UCSD-AML1 (cell line): ENCODE measurements around the gene INPP5A.
"Not testable (repeated sequence)": the region's sequence is repeated elsewhere in the genome, so short reads cannot be mapped to it uniquely, and the experiment has no call there.

Experiments
- DNase-seq: peaks from one replicate; lab custom pipeline; 2025; ENCODE audit not compliant: unreplicated experiment; lab: John Stamatoyannopoulos, UW

INPP5A gene

DNA sequence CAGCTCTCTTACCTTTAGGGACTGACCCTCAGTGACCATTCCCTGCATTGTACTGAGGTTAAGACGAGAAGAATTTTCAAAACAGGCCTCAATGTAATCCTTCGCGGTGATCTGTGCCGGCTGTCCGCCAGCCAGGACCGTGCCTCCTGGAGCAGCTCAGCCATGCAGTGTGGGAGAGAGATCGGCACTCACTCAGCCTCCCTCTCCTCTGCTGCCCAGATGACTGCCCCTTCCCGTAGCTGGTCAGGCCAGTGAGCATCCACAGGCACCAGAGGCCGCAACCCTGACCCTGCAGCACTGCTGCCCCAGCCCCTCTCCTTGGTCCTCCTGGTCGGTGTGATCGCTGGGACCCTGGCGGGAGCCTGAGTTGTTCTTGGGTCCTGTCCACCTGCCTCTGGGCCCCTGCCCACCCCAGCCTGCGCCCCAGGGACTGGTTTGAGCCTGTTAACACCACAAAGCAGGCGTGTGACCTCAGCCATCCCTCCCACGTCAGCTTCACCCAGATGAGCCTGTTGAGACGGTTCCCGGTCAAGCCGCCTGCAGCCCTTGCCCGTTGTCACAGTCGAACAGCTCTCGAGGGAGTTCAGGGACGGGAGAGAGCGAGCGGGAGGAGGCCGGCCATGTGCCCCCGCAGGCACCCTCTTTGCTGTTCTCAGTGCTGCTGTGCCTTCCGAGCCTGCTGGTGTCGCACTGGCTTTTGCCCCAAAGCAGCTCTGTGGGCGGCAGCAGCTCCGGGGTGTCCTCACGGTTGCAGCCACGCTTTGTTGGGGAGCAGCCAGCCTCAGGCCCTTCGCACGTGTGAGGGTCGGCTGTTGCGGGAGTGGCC, 211.2 kb downstream of the INPP5A start:
- no peak for DNase-seq

DNA sequence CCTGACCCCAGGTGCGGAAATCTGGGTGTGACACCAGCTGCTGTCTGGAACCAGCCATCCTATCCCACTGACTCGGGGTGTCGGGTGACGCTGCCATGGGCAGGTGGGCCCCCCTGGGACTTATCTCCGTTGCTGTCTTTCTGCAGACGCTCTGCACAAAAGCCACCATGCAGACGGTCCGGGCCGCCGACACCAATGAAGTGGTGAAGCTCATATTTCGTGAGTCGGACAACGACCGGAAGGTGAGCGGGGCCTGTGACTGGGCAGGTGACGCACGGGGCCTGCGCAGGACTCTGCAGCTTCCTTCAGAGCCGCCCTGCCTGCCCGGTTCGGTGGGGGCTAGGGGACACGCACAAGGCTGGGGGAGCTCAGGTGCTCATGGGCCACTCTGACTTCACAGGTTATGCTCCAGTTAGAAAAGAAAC, 211.8 kb downstream of the INPP5A start:
- DNase-seq, result no peak

DNA sequence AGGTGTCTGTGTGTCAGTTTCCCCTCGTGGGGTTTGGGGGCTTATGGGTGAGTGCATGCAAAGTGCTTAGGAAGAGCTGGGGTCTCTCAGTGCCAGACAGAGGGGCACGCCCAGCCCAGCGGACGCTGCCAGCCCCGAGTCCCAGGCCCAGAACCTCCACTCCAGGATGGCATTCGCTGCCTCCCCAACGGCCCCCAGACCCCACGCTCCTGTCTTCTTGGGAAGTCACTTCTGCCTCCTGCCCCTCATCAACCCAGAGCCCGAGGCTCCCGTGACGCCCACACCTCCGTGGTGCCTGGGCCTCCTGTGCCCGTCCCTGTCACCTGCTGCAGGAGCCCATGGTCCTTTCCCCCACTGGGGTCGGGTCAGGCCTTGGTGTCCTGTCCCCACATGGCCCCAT, 213.3 kb downstream of the INPP5A start:
- no peak for DNase-seq

DNA sequence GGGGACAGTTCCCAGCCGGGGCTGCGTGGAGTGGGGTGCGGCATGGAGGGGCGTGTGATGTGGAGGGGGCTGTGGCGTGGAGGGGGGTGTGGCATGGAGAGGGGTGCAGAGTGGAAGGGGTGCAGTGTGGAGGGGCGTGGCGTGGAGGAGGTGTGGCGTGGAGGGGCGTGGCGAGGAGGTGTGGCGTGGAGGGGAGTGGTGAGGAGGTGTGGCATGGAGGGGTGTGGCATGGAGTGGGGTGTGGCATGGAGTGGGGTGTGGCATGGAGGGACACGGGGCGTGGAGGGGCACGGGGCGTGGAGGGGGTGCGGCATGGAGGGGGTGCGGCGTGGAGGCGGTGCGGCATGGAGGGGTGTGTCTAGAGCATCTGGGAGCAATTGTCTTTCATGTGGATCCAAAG, 214.8 kb downstream of the INPP5A start:
- DNase-seq, result no peak

DNA sequence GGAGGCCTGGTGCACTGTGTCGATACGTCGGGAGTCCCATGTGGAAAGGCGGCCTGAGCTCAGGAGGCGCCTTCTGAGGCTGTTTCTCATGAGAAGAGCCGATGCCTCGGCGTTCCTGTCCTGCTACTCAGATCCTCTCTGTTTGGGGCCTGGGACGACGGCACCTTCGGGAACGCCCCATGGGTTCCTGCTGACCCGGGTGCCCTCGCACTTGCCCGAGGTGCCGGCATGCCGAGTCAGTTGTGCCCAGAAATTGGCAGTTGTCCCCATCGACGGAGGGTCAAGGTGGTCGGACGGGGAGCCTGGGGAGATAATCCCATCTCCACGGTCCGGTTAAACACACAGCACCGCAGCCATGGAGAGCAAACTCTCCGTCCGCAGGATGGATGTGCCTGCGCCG, 215.4 kb downstream of the INPP5A start:
- no peak for DNase-seq

DNA sequence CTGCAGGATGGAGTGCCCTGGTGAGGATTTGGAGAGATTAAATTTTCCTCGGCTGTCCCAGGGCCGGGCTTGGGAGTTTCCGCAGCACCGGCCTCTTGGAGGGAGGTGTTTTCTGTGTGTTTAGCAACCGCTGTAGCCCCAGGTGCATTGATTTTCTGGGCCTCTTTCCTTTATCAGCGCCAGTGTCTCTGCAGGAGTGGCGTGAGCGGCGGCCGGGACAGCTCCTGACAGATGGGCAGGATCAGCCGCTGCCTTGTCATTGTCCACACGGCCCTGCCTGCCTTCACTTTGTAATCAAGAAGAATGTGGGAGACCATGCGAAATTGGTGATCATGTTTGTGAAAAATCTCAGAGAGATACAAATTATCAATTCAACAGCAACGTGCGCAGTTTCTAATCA, 216.0 kb downstream of the INPP5A start:
- DNase-seq, result no peak

DNA sequence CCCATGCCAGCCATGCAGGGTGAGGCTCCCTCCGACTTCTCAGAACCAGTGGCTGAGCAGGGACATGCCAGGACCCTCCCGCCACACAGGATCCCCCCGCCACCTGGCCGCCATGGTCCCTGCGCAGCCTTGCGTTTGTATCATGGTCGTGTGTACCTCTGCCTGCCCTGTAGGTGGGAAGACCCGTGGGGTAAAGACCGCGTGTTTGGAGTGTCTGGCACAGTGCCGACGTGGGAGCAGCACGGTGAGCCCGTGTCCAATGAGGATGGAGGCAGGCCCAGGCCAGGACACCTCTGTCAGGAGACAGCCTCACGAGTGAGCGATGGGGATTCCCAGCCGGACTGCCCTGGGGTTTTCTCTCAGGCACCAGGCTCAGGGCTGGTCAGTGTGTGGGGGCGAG, 216.5 kb downstream of the INPP5A start:
- DNase-seq, result no peak

DNA sequence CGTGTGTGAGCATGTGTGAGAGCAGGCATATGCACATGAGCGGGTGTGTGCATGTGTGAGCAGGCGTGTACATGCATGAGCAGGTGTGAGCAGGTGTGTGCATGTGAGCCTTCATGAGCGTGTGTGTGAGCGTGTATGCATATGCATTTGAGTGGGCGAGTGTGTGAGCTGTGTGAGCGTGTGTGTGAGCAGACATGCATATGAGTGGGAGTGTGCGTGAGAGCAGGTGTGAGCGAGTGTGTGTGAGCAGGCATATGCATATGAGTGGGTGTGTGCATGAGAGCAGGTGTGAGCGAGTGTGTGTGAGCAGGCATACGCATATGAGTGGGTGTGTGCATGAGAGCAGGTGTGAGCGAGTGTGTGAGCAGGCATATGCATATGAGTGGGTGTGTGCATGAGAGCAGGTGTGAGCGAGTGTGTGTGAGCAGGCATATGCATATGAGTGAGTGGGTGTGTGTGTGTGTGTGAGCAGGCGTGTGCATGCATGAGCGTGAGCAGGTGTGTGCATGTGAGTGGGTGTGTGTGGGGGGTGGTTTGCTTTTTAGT, 217.7 kb downstream of the INPP5A start:
- no peak for DNase-seq

DNA sequence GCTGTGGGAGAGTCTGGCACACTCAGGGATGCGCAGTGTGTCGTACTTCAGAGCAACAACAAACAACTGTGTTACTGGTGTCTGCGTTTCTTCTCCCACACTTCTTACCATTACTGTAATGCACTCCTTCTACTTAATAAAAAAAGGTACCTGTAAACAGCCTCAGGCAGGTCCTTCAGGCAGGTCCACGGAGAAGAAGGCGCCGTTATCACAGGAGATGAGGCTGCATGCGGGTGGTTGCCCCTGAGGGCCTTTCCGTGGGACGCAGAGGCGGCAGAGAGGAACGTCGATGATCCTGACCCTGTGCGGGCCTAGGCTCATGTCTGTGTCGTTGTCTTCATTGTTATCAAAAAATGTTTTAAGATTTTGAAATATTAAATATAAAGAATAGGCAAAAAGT, 219.0 kb downstream of the INPP5A start:
- no peak for DNase-seq

DNA sequence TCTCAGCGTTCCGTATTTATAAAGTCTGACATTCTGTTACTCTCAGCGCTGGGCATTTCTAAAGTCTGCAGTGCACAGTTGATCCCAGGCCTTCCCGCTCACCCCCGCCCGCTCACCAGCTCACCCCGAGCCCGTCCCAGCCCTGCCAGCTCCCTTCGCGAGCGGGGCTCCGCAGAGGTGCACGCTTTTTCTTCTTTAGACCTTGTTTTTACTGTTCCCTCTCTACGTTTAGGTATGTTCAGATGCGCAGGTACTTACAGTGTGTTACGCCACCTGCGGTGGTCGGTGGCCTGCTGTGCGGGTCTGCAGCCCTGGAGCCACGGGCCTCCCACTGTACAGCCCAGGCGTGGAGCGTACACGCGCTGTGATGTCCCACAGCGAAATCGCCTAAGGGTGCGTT, 219.6 kb downstream of the INPP5A start:
- no peak for DNase-seq

DNA sequence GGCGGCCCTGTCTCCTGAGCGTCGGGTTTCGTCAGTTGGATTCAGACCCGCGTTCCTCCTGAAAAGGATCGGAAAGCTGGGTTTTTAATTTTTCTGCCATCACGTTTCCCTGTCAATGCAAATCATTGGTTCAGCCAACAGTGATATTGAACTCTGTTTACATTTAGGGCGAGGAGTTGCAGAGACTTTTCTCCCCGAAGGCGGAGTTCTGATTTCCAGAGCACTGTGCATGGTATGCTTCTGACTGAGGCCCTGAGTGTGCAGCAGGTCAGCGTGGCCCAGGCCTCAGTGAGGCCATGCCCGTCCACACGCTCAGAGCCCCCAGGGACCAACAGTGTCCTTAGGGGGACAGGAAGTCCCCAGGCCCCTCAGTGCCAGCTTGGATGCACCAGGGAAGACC, 221.3 kb downstream of the INPP5A start:
- DNase-seq, result no peak

DNA sequence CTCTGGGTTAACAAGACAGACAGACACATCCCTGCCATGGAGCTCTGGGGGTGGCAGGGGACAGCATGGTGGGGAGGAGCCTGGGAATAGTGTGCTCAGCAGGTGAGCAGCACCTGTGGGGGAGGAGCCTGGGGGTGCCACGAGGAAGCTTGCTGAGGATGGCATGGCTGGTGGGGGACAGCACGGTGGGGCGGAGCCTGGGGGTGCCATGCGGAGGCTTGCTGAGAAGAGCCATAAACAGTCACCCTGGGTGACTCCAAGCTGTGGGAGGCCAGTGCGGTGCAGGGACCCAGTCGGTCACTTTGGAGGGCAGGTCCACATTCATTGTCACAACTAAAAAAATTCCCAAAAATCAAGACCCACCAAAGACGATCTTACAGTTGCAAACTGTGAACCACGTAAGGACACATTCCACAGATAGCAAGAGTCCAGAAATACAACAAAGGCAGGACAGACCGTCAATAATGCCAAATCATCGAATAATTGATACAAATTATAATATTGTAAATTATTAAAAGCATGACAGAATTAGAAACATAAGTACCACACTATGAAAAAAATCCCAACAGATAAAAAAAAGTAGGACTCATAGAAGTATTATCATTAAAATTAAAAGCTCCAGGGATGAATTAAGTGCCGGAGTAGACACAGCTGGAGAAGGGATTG, 223.9 kb downstream of the INPP5A start:
- DNase-seq, result no peak

DNA sequence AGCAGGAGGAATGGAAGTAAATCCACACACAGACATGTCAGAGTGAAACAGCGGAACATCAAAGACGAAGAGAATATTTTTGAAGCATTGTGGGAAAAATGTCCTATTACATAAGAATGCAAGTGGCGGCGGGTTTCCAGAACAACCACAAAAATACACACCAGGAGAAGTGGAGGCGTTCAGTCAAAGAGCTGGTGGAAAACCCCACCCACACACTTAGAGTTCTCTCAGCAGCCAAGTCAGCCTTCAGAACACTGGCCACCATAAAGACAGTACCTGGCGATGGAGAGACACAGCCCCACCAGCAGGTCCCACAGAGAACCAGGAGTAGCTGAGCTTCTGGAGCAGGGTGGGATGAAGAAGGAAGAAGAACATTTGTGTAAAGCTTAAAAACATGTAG, 224.7 kb downstream of the INPP5A start:
- DNase-seq, result no peak

DNA sequence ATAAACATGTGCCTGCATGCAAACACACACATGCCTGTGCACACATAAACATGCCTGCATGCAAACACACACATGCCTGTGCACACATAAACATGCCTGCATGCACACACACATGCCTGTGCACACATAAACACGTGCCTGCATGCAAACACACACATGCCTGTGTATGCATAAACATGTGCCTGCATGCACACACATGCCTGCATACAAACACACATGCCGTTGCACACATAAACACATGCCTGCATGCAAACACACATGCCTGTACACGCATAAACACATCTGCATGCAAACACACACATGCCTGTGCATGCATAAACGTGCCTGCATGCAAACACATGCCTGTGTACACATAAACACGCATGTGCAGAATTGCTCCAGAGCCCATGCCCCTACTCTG, 226.0 kb downstream of the INPP5A start:
- no peak for DNase-seq

DNA sequence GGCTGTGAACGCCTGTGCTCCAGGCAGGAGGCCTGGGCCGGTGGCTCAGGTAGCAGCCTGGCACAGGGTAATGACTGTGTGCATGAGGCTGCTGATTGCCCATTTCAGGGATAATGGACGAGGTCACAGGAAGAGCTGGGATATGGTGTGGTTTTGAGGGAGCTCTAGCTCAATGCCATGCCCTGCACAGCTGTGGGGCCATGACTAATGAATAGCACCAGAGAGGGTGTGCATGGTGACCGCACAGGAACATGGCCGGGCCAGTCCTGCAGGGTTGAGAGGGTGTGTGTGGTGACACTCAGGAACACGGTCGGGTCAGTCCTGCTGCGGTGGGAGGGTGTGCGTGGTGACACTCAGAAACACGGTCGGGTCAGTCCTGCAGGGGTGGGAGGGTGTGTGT, 226.5 kb downstream of the INPP5A start:
- no peak for DNase-seq

DNA sequence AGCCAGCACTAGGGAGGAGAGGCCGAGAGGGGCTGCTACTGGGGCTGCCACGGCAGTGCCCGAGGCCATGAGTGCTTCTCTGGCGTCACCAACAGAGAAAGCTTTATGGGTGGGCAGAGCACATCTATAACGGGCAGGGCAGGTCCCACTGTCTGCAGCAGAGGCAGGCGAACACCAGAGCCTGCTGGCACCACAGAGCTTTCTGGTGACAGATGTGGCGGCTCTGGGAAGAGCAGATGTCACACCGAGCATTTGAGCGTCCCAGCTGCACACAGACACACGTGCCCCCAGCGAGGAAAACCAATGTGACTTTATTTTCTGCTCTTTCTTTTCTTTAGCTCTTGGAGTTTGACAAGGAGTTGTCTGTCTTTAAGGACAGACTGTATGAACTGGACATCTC, 227.8 kb downstream of the INPP5A start:
- no peak for DNase-seq

DNA sequence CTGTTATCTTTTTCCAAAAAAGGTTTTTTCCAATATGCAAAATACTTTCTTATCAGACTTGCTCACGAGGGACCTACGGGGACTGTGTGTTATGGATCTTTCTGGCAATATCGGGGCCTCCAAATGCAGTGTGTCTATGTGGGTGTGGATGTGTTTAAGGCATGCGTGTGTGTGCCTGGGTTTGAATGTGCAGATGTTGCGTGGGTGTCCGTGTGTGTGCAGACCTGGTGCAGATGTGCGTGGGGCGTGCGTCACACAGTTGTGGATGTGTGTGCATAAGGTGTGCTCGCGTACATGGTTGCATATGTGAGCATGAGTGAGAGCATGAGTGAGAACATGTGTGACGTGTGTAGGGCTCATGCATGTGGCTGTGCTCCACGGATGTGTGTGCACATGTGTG, 228.7 kb downstream of the INPP5A start:
- DNase-seq, result no peak

DNA sequence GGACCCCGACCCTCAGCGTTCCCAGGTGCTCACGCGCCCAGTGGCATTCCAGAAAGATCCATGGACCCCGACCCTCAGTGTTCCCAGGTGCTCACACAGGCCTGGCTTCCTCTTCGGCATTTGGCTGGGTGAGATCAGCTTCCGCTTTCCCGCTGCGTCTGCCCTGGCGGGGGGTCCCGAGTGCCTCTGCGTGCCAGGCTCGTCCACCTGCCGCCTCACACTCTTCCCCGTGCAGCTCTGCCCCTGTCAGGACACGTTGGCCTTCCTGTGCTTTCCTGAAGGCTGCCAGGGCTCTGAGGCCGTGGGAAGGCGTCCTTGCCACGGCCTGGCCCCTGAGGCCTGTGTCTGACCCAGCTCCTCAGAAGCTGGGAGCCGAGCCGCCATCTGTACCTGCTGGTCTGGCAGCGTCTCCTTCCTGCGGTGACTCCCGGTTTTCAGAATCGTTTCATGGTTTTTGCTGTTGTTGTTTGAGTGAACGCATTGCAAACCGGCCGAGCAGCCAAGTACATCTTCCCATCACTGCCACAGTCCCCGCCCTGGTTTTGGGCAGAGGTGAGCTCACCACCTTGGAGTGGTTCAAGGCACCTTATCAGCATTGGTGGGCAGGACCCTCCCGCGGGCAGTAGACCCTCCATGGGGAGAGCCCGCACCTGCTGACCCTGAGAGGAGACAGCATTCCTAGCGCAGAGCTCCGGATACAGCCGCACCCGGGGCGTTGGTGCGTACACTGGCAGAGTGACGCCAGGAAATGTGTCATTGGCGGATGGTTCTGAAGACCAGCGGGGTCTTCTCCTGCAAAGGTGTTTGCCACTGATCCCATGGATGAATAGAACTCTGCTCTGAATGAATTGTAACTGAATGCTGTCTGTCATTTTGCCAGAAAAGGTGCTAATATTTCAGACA, 231.0 kb downstream of the INPP5A start:
- no peak for DNase-seq

DNA sequence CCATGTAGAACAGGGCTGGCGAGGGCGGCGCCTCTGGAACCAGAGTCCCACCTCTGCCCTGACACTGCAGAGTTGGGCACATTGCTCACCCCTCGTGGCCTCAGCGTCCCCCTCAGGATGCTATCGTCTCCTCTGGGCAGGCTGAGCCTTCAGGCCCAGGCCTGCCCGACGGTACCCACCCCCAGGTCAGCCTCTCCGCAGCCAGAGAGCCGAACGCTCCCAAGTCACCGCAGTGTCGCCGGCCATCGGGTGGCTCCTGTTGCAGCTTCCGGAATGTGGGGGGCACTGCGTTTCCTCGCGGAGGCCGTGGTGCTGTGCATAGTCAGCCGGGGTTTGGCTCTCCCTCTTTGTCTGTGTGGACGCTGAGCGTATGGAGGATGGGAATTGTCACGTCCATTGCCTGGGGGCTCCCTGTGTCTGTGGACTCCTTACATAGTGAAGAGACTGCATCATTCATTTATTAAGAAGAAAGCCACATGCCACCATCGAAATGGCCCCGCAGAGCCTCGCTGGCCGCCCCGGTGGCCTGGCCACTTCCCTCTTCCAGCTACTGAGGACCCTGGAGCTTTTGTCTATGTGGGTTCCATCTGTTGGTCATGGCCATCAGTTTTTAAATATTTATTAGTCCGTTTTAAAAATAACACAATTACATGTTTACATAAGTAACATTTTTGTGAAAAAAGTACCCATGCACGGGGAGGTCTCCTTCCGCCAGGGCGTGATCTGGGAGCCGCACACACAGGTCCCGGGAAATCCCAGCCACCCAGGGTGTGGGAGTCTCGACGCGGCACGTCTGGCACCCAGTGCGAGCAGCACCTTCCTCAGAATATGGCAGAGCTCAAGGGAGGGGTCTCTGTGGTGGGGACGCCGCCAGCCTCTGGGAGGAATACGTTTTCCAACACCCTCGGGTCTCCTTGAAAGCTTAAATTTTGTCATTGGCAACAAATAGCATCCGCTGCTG, 232.8 kb downstream of the INPP5A start:
- DNase-seq, result no peak

DNA sequence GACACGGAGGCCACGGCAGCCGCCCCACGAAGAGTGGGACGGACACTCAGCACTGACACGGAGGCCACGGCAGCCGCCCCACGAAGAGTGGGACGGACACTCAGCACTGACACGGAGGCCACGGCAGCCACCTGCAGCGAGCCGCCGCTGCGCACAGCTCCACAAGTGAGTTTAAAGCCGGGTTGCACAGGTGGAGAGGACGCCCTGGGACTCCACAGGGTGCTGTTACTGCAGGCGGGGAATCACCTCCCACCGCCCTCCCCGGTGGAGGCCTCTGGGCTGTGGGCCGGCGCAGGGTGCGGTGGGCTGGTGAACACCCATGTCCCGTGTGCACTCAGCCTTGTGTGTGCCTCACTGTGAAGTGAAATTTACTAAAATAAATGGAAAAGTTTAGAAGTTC, 235.2 kb downstream of the INPP5A start:
- DNase-seq, result not testable (repeated sequence)
